A549 (cell line): ENCODE results near the gene WIZ. TPM values are rescaled to one million over a fixed set of nuclear protein-coding genes. Genes with fewer than 3 reads are reported as not detected.

Experiments
- ATAC-seq, 2 experiments: fragments of 200-7000 bp in 1 of 2; fragments of >200 bp in 1 of 2; cut with Nextera tagmentation in 1 of 2; cut with Tn5 transposase in 1 of 2; 3 replicates each; pipeline versions ENCODE4 v1.8.0 to v1.9.1; 2018 to 2020; ENCODE audit warnings: mild to moderate bottlenecking in 1 of 2, moderate library complexity in 1 of 2
- CTCF ChIA-PET: fragments of 300-600 bp; sonication (Branson Sonifier 250); formaldehyde crosslinking; extraction: SDS; loops from one replicate; lab custom pipeline; 2021; ENCODE audit warnings: antibody characterized with exemption, inconsistent platforms; lab: Yijun Ruan, JAX
- POLR2A ChIA-PET: fragments of 350-600 bp; formaldehyde crosslinking; extraction: SDS; loops from one replicate; lab custom pipeline; 2021; ENCODE audit warnings: antibody characterized with exemption, inconsistent platforms; lab: Yijun Ruan, JAX
- DNase-seq, 2 experiments: peaks; one replicate each; pipeline versions ENCODE4 v3.0.0 to v3.0.0-alpha.2; 2011 to 2016; ENCODE audit warnings: low read depth in 1 of 2, low spot score in 1 of 2
- FAIRE-seq: peaks from 2 replicates; lab custom pipeline; 2011; peaks lifted over from hg19 to GRCh38; lab: Jason Lieb, UNC
- H3K27ac ChIP-seq, 2 experiments: fragments of >200 bp; sonication (Bioruptor Twin); formaldehyde crosslinking; 3 replicates each; pipeline ENCODE4 v1.5.1; 2016 to 2017
- H3K4me1 ChIP-seq: fragments of >200 bp; sonication (Bioruptor Twin); formaldehyde crosslinking; 3 replicates; pipeline ENCODE4 v1.6.1; 2016
- H3K4me2 ChIP-seq: fragments of >200 bp; sonication (Bioruptor Twin); formaldehyde crosslinking; 3 replicates; pipeline ENCODE4 v1.6.1; 2016
- H3K4me3 ChIP-seq: fragments of >200 bp; sonication (Bioruptor Twin); formaldehyde crosslinking; 3 replicates; pipeline ENCODE4 v1.5.1; 2016
- H3K9me3 ChIP-seq: fragments of >200 bp; sonication (Bioruptor Twin); formaldehyde crosslinking; 3 replicates; pipeline ENCODE4 v1.6.1; 2016
- CTCF ChIP-seq: fragments of >200 bp; sonication (Bioruptor Twin); formaldehyde crosslinking; IDR thresholded peaks from 3 replicates; pipeline ENCODE4 v1.5.1; 2016
- E2F6 ChIP-seq: IDR thresholded peaks from 2 replicates; pipeline ENCODE4 v1.6.1; 2012; ENCODE audit warnings: low read depth, borderline replicate concordance
- EHMT2 ChIP-seq: fragments of 200-600 bp; sonication (generic); IDR thresholded peaks from 2 replicates; pipeline ENCODE4 v1.6.1; 2016; ENCODE audit warnings: antibody characterized with exemption, low read depth, mild to moderate bottlenecking, moderate library complexity
- HMGXB4 ChIP-seq: fragments of 250-450 bp; sonication (Bioruptor Pico); IDR thresholded peaks from 2 replicates; pipeline ENCODE4 v1.5.0; 2021; ENCODE audit warnings: mild to moderate bottlenecking, moderate library complexity, borderline replicate concordance
- HOXB5 ChIP-seq: fragments of 250-450 bp; sonication (Bioruptor Pico); IDR thresholded peaks from 2 replicates; pipeline ENCODE4 v1.5.0; 2020; ENCODE audit warnings: mild to moderate bottlenecking, moderate library complexity
- PHF8 ChIP-seq: fragments of 200-600 bp; sonication (generic); IDR thresholded peaks from 2 replicates; pipeline ENCODE4 v1.6.1; 2016; ENCODE audit warnings: low read depth, mild to moderate bottlenecking, antibody characterized with exemption, moderate library complexity, borderline replicate concordance
- POLR2A ChIP-seq: IDR thresholded peaks from 2 replicates; pipeline ENCODE4 v1.6.1; 2012; ENCODE audit warnings: mild to moderate bottlenecking, low read length
- TP53 ChIP-seq: fragments of 250-450 bp; sonication (Bioruptor Pico); IDR thresholded peaks from 2 replicates; pipeline ENCODE4 v1.5.0; 2021; ENCODE audit warnings: mild to moderate bottlenecking, moderate library complexity
- WGBS: methylation state at CpG from one replicate; pipeline ENCODE4 v1.1.6; 2017; ENCODE audit errors: missing lambda C conversion rate; 5-methylcytosine and 5-hydroxymethylcytosine counted together
- polyA plus RNA-seq, 4 experiments: library from polyadenylated mRNA; depleted of rRNA in 3 of 4; stranded (reverse); fragments of >200 nt; fragmentation: RNase III in 1 of 4; extraction: RNeasy Plus Mini Kit Qiagen cat#74134 plus additional on column Dnase treatment in 1 of 4; gene quantifications; 2 replicates in 3 of 4; 3 replicates in 1 of 4; pipeline ENCODE4 v1.2.3, GENCODE V29; 2011 to 2017
- TF ChIP-seq, protein P1 (sequence below): fragments of 200-600 bp; sonication (generic); IDR thresholded peaks from 2 replicates; pipeline ENCODE4 v1.6.1; 2016; ENCODE audit warnings: antibody characterized with exemption, mild to moderate bottlenecking, moderate library complexity

Gene WIZ
- polyA plus RNA-seq, 2 of the 4 experiments (the other 2 are of a cell fraction), result 3.7 to 15.1 TPM

DNA sequence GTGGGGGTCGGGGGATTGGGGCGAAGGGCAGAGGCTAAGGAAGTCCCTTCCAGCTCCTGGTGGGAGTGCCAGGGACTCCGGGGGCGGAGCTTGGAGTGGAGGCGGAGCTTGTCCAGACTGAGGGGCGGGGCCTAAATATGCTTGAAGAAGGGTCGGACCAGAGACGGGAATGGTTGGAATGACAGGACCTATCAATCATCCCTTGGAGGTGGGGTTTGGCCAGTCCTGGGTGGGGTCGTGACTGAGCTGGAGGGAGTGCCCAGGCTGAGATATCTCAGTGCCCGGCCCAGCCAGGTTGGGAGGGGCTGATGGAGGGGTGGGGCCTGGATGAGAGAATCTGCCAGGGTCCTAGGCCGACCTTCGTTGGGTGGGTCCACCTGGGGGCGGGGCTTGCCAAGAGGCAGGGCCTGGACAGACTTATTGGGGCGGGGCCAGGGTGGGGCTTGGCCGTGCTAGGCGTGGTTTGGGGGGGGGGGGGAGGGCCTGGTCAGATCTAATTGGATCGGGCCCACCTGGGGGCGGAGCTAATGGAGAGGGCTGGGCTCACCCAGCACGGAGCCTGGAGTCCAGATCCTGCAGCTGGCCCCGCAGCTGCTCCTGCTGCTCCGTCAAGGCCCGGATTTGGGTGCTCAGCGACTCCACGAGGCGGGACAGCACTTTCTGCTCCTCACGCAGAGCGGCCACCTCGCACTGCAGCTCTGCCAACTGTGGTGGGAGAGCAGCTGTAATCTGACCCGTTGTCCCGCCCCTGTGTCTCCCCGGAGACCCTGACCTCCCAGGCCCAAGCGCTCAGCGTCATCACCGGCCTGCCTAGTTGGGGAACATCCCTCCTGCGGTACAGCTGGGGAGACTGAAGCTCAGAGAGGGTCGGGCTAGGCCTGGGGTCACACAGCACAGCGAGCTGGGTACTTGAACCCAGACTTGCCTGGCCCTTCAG lies 2.6 kb upstream of the WIZ start:
- TF ChIP-seq, protein P1, sequence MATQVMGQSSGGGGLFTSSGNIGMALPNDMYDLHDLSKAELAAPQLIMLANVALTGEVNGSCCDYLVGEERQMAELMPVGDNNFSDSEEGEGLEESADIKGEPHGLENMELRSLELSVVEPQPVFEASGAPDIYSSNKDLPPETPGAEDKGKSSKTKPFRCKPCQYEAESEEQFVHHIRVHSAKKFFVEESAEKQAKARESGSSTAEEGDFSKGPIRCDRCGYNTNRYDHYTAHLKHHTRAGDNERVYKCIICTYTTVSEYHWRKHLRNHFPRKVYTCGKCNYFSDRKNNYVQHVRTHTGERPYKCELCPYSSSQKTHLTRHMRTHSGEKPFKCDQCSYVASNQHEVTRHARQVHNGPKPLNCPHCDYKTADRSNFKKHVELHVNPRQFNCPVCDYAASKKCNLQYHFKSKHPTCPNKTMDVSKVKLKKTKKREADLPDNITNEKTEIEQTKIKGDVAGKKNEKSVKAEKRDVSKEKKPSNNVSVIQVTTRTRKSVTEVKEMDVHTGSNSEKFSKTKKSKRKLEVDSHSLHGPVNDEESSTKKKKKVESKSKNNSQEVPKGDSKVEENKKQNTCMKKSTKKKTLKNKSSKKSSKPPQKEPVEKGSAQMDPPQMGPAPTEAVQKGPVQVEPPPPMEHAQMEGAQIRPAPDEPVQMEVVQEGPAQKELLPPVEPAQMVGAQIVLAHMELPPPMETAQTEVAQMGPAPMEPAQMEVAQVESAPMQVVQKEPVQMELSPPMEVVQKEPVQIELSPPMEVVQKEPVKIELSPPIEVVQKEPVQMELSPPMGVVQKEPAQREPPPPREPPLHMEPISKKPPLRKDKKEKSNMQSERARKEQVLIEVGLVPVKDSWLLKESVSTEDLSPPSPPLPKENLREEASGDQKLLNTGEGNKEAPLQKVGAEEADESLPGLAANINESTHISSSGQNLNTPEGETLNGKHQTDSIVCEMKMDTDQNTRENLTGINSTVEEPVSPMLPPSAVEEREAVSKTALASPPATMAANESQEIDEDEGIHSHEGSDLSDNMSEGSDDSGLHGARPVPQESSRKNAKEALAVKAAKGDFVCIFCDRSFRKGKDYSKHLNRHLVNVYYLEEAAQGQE, result no peak
- TF ChIP-seq HOXB5 (CRISPR knock-in tag), result peak; percentile 94
- no peak for FAIRE-seq
- H3K9me3 ChIP-seq, result no peaks in the 10 kb centered on the region
- ChIA-PET POLR2A (interaction anchor here (0.7 kb wide), 1 partner anchor 497 kb away, joined by 4 read pairs; no protein-coding TSS in a partner anchor), CTCF (interaction anchor here (1.6 kb wide), 2 partner anchors 103 to 150 kb away, joined by 3 to 5 read pairs; no protein-coding TSS in a partner anchor)
- ATAC-seq, result peak; percentile 8 to 72; a peak in 3 of 6 replicates
- H3K27ac ChIP-seq, result no peak overlapping the region
- H3K4me2 ChIP-seq, result peak overlapping the region; percentile 37; the same call in 1 of the 3 replicates
- no peak overlapping the region for H3K4me3 ChIP-seq
- WGBS, result 12% methylated on average over 5 of the region's 37 CpGs
- H3K4me1 ChIP-seq, result 0 out of 3 replicates have a peak, but pooled peaks cover 8% of the 10 kb centered on the region
- peak; percentile 71 to 86 for DNase-seq

- Histone ChIP-seq H3K9me3 (no peaks in the 10 kb centered on the region), H3K4me2 (no peak overlapping the region), H3K4me3 (no peak overlapping the region), H3K27ac (peak overlapping the region in 1 of 2 experiments; percentile 97; a peak in 3 of 6 replicates), H3K4me1 (0 out of 3 replicates have a peak, but pooled peaks cover 8% of the 10 kb centered on the region)
- POLR2A ChIA-PET, result no interaction called here
- ATAC-seq, result no peak
- 88% methylated on average over 1 of the region's 1 CpG for WGBS
- TF ChIP-seq EHMT2, result 0 out of 2 replicates have a peak, but pooled peaks have one; percentile 8
- no peak for TF ChIP-seq HMGXB4 (CRISPR knock-in tag)
- no peak for TF ChIP-seq E2F6
- TF ChIP-seq POLR2A, result no peak
- no peak for TF ChIP-seq CTCF
- no peak for TF ChIP-seq TP53 (CRISPR knock-in tag)
- no peak for TF ChIP-seq PHF8
- DNase-seq, result no peak
- CTCF ChIA-PET, result interaction anchor here (0.7 kb wide), 1 partner anchor 31 kb away, joined by 3 read pairs; no protein-coding TSS in a partner anchor
- no peak for FAIRE-seq
Observed at GRCh38 chr19:15450528-15450890, 753 bp upstream of the WIZ start.
